Midbrain (tissue), 1 donor: ENCODE results near the gene ZNF790.
A peak's percentile ranks its signal among the peaks of the same experiment; 100 is the strongest.

Experiments
- DNase-seq: peaks from one replicate; lab custom pipeline; 2025; lab: John Stamatoyannopoulos, UW

Gene ZNF790

DNA sequence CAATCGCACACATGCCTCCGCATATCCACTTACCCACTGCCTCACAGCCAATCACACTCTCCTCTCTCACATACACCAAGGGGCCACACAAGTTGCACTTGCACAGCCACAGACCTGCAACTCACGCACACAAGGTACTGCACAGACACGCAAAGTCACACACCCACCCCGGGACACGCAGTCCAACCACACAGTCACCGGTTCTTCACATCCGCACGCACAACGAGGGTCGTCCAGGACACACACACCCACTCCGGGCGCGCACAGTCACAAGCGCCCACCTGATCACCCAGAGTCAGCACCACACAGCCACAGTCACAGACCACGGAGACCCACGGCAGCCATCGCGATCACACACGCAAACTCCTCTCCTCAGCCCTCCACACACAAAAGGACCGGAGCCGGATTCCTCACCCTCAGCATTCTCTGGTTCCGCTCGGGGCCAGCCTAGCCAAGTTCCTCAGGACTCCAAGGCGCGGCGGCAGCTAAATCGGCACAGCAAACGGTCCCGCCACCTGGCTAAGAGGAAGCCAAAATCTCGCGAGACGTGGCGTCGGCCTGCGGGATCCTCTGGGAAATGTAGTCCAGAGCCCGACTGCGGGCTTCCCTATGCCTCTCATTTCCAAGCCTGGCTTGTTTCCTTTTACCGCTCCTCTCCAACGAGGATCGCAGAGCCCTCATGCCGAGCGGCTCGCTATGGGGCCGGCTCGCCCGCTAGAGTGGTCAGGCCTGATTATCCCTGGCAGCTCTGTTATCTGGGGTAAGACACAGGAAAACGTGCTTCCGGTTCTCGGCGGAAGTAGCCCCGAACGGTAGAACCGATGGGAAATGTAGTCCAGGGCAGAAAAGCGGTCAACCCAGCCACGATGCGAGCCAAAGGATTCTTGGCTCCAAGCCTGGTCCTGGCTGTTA, 65.6 kb downstream of the ZNF790 start, which contains the start of gene ZNF850:
ZNF850 (minus strand) TSS at position 497 of the 912 bp plus-strand sequence. CDS start 10,201 bp downstream, outside the sequence.
- DNase-seq, result peak; percentile 97

DNA sequence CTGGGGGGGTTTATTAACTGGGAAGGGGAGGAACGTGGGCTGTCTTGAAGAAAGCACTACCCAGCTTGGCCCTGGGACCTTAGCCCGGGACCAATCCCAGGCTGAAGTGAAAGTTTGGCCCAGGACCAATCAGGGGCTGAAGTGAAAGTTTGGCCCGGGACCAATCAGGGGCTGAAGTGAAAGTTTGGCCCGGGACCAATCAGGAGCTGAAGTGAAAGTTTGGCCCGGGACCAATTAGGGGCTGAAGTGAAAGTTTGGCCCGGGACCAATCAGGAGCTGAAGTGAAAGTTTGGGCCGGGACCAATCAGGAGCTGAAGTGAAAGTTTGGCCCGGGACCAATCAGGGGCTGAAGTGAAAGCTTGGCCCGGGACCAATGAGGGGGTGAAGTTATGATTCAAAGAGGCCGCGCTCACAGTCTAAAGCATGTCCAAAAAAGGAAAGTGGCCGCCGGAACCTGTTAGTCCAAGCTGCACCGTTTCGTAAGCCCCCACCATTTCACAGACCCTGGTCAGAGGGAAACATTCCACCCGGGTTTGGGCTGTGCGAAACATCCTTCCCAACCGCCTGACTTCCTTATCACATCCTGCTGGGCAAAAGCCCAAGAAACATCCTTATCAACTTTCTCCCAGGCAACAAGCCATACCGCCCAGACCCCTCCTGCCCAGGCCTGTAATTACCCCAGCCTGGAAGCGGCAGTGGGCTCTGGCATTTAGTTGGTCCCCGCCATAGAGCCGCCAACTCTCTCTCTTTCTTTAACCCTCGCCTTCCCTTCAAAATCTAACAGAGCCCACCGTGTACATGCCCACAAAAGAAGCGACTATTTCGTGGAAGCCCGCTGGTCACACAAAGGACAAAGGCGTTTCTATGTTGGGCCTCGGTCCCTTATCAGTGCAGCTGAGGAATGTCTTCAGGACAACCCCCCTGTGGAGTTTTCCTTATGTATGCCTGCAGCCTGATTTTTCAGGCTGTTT, 66.6 kb downstream of the ZNF790 start:
- DNase-seq, result no peak
